Tibial nerve (tissue), 4 donors: ENCODE measurements around the gene UBE2G1. TPM values are rescaled to one million over a fixed set of nuclear protein-coding genes. Genes with fewer than 3 reads are reported as not detected.
A peak's percentile ranks its signal among the peaks of the same experiment; 100 is the strongest.

Source experiments
- DNase-seq, 2 donors: peaks; one replicate each; pipeline ENCODE4 v3.0.0-alpha.2; 2019; ENCODE audit warnings: low spot score in 2 of 2
- H3K27ac ChIP-seq, 4 donors: fragments of 200-600 bp; sonication (generic) in 3 of 4; one replicate each; pipeline ENCODE4 v1.5.1; 2017 to 2019; ENCODE audit warnings: mild to moderate bottlenecking in 1 of 4
- H3K27me3 ChIP-seq, 2 donors: fragments of 200-600 bp; sonication (generic) in 1 of 2; one replicate each; pipeline versions ENCODE4 v1.5.1 to v1.6.0; 2017 to 2019
- H3K36me3 ChIP-seq, 3 donors: fragments of 200-600 bp; sonication (generic); one replicate each; pipeline ENCODE4 v1.5.1; 2018 to 2019
- H3K4me1 ChIP-seq, 4 donors: fragments of 200-600 bp; sonication (generic) in 3 of 4; one replicate each; pipeline ENCODE4 v1.5.1; 2017 to 2019
- H3K4me3 ChIP-seq, 4 donors: fragments of 200-600 bp; sonication (generic) in 3 of 4; one replicate each; pipeline ENCODE4 v1.5.1; 2017 to 2019; ENCODE audit warnings: mild to moderate bottlenecking in 1 of 4, moderate library complexity in 1 of 4
- H3K9me3 ChIP-seq, 4 donors: fragments of 200-600 bp; sonication (generic) in 3 of 4; one replicate each; pipeline ENCODE4 v1.5.1; 2017 to 2019
- CTCF ChIP-seq, 5 experiments: fragments of 200-600 bp in 3 of 5; fragments of 450-650 bp in 2 of 5; sonication (generic) in 3 of 5; IDR thresholded peaks; one replicate each; pipeline ENCODE4 v1.5.1; 2016 to 2019; ENCODE audit warnings: antibody characterized with exemption in 5 of 5, mild to moderate bottlenecking in 3 of 5, moderate library complexity in 2 of 5
- EP300 ChIP-seq, 2 donors: sonication (generic); formaldehyde crosslinking; IDR thresholded peaks; one replicate each; pipeline ENCODE4 v1.6.1; 2017; ENCODE audit warnings: antibody characterized with exemption in 2 of 2, mild to moderate bottlenecking in 1 of 2
- POLR2A ChIP-seq, 2 donors: fragments of 450-650 bp; IDR thresholded peaks; one replicate each; pipeline ENCODE4 v1.6.1; 2017; ENCODE audit warnings: antibody characterized with exemption in 2 of 2, mild to moderate bottlenecking in 2 of 2, moderate library complexity in 2 of 2
- WGBS, 2 donors: methylation state at CpG; one replicate each; pipeline ENCODE4 v1.1.5; 2018; 5-methylcytosine and 5-hydroxymethylcytosine counted together
- total RNA-seq, 4 donors: library from RNA; depleted of rRNA; stranded (reverse); fragments of >200 nt; gene quantifications; one replicate each; pipeline ENCODE4 v1.1.0, GENCODE V29; 2016

UBE2G1 gene
- total RNA-seq, result 10 to 100 TPM; 30.4 to 50.7 (median 38.3) TPM

- Histone ChIP-seq H3K9me3 (no peaks in the 10 kb centered on the region), H3K27ac (peak within 1 kb of the TSS; percentile 88 to 98 (median 94)), H3K27me3 (no peaks in the 10 kb centered on the region), H3K36me3 (no peaks in the 10 kb centered on the region), H3K4me1 (peaks cover 0 to 34% (median 7%) of the 10 kb centered on the region in 4 donors), H3K4me3 (peak within 1 kb of the TSS; percentile 82 to 99 (median 96))
- peak in 3 of 5 experiments; percentile 15 to 57 (median 32) for TF ChIP-seq CTCF (IDR thresholded peaks at IDR 0.05)
- peak; percentile 10 to 95 for TF ChIP-seq EP300 (IDR thresholded peaks at IDR 0.05)
- TF ChIP-seq POLR2A (IDR thresholded peaks at IDR 0.05), result peak; percentile 65 to 91
- 0 to 1% methylated on average over 22 to 37 of the region's 77 CpGs for WGBS, 2 donors
- DNase-seq, result peak; percentile 94 to 95
These were observed at the start of gene UBE2G1 for GRCh38 chr17:4366327-4367063. Gene UBE2G1, minus strand, starts transcription at chr17:4366675. Its CDS starts 359 bp downstream, at chr17:4366316.

DNA sequence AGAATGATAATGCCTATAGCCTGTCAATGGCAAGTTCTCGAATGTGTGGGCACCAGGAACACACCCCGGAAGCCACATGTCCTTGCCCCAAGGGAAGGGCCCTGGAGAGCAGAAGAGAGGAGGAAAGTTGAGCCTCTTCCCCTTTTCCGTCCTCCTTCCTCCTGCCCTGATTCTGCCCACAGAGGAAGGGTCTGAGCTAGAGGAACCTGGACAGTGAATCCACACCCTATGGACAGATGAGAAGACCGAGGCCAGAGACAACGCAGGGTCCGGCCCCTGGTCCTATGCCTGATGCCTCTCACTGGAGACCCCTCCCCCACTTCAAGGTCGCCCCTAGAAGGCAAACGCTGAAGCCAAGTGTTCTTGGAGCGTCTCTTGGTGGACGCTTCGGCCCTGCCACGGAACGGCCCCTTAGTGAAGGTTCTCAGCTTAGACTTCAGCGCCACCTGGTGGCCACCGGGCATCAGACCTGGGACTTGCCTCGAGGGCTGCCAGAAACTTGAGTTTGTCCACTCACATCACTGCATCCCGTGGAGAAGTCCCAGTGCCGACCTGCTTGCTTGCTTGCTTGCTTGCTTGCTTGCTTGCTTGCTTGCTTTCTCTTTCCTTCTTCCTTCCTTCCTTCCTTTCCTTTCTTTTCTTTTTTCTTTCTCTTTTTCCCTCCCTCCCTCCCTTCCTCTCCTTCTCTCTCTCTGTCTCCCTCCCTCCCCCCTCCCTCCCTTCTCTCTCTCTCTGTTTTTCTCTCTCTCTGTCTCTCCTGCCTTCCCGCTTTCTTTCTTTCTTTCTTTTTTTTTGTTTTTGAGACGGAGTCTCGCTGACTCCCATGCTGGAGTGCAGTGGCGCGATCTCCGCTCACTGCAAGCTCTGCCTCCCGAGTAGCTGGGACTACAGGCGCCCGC, 46.7 kb upstream of the UBE2G1 start:
- WGBS, 2 donors, result 34 to 37% methylated on average over 26 to 27 of the region's 27 CpGs
- Histone ChIP-seq H3K27ac (peak overlapping the region in 2 of 4 donors; percentile 50 to 62), H3K4me1 (peaks cover 0 to 14% (median 0%) of the 10 kb centered on the region in 4 donors), H3K9me3 (no peaks in the 10 kb centered on the region), H3K4me3 (no peak overlapping the region), H3K36me3 (no peaks in the 10 kb centered on the region), H3K27me3 (no peaks in the 10 kb centered on the region)
- TF ChIP-seq CTCF (IDR thresholded peaks at IDR 0.05) (peak; percentile 88 to 97 (median 91)), EP300 (IDR thresholded peaks at IDR 0.05) (peak in 1 of 2 donors; percentile 8), POLR2A (IDR thresholded peaks at IDR 0.05) (no peak)
- peak; percentile 88 to 96 for DNase-seq

DNA sequence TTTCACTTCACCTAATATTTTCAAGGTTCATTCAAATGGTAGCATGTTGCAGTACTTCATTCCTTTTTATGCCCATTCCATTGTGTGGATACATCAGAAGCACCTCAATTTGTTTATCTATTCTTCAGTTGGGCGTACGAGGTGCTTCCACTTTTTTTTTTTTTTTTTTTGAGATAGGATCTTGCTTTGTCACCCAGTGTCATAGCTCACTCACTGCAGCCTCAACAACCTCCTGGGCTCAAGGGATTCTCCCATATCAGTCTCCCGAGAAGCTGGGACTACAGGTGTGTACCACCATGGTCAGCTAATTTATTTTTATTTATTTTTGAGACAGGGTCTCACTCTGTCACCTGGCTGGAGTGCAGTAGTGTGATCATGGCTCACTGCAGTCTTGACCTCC, 44.7 kb upstream of the UBE2G1 start:
- TF ChIP-seq EP300 (IDR thresholded peaks at IDR 0.05) (no peak), CTCF (IDR thresholded peaks at IDR 0.05) (no peak), POLR2A (IDR thresholded peaks at IDR 0.05) (no peak)
- WGBS, 2 donors, result 85 to 88% methylated on average over 3 of the region's 3 CpGs

GRCh38 chr17:4409659-4410058, 43.2 kb upstream of the UBE2G1 start:
- no peaks in the 10 kb centered on the region for H3K9me3 ChIP-seq
- WGBS, 2 donors, result 64 to 66% methylated on average over 6 of the region's 6 CpGs
- peaks cover 0 to 14% (median 0%) of the 10 kb centered on the region in 4 donors for H3K4me1 ChIP-seq
- no peaks in the 10 kb centered on the region for H3K36me3 ChIP-seq
- no peak overlapping the region for H3K27ac ChIP-seq
- no peak for DNase-seq
- no peak overlapping the region for H3K4me3 ChIP-seq
- TF ChIP-seq POLR2A (IDR thresholded peaks at IDR 0.05) (no peak), CTCF (IDR thresholded peaks at IDR 0.05) (no peak), EP300 (IDR thresholded peaks at IDR 0.05) (no peak)
- H3K27me3 ChIP-seq, result no peaks in the 10 kb centered on the region

More for the DNA sequence above, 44.7 kb upstream of the UBE2G1 start:
- Histone ChIP-seq H3K36me3 (no peaks in the 10 kb centered on the region), H3K9me3 (no peaks in the 10 kb centered on the region), H3K27ac (no peak overlapping the region), H3K4me3 (no peak overlapping the region), H3K4me1 (peaks cover 0 to 14% (median 0%) of the 10 kb centered on the region in 4 donors), H3K27me3 (no peaks in the 10 kb centered on the region)
- DNase-seq, result no peak
